Measurements from ENCODE around the gene SLX9.

Gene SLX9

DNA sequence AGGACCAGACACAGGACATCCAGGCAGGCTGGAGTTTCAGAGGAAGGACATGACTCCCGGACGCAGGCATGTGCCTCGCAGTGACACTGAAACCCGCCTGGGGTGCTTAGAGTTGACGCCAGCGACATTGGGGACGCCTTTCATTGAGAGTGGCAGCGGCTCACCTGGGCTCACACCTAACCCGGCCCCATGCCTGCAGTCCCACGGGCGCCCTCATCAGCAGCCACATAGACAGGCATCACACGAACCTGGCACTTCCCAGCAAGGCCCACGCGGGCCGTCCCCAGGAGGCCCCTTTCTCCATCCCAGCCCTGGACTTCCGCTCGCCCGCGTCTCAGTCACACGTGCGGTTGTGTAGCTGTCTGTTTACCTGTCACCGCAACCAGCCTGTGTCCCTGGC, 36.1 kb upstream of the SLX9 start:
- FAIRE-seq (no peak), DNase-seq (ENCODE audit: insufficient read length) (no peak)
- TF ChIP-seq POLR2A (IDR thresholded peaks at IDR 0.05; ENCODE audit: low read depth, low read length) (no peak), POLR2AphosphoS5 (IDR thresholded peaks at IDR 0.05; ENCODE audit: low read depth, low read length) (no peak), TAF1 (IDR thresholded peaks at IDR 0.05; ENCODE audit: borderline replicate concordance, low read depth, low read length) (no peak)

DNA sequence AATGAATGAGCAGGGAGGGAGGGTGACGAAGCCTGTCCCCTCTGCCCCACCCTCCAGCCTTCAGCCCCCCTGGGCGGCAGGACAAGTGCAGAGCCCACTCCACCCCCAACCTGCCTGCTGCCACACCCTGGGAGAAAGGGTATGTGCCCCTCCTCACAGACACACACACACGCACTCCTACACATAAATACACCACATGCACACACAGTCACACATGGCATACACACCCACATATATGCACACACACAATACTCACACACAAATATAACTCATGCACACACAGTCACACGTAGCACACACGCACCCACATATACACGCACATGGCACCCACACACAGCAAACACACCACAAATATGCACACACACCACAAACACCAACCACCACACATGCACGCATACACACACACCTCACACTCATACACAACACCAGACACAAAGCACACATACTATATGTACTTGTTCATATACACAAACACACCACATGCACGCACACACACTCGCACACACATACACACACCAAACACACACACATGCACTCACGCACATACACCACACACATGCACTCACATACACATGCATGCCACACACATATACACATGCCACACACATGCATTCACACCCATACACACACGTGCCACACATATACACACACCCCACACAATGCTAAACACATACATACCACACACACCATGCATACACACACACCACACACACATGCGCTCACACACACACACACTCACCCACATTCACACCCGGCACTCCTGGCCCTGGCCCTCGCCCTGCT, 35.5 kb upstream of the SLX9 start:
- TF ChIP-seq TAF1 (IDR thresholded peaks at IDR 0.05; ENCODE audit: borderline replicate concordance, low read depth, low read length) = no peak
- TF ChIP-seq POLR2A (IDR thresholded peaks at IDR 0.05; ENCODE audit: low read depth, low read length) = no peak
- no peak for TF ChIP-seq POLR2AphosphoS5 (IDR thresholded peaks at IDR 0.05; ENCODE audit: low read depth, low read length)
- no peak for DNase-seq (ENCODE audit: insufficient read length)
- no peak for FAIRE-seq

DNA sequence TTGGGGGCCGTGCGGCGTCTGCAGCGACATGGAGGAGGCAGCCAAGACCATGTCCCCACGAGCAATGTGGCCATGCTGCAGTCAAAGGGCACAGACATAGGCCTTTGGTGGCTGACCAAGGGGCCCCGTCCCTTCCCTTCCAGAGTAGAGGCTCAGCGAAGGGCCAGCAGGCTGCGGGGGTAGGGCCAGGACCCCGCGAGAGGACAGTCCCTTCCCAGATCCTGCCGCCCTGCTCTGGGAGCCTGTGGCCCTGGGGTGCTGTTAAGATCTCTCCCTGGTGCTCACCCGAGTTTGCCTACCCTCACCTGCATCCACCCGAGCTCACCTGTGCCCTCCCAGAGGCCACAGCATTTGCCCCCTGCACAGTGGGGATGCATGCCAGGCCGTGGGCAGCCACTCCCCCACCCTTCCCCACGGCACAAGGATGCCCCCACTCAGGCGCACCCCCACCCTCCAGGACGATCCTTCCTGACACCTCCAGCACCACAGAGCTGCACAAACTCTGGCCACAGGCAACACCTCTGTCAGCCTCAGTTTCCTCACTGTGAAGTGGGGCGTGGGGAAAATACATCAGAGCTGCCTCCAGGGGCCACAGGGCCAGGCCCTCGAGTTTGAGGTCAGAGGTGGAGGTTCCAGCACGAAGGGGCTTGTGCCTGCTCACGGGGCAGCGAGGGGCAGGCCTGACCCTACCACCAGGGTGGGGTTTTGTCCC, 34.7 kb upstream of the SLX9 start:
- no peak for FAIRE-seq
- DNase-seq (ENCODE audit: insufficient read length) = no peak
- TF ChIP-seq POLR2AphosphoS5 (IDR thresholded peaks at IDR 0.05; ENCODE audit: low read depth, low read length) (no peak), TAF1 (IDR thresholded peaks at IDR 0.05; ENCODE audit: borderline replicate concordance, low read depth, low read length) (no peak), POLR2A (IDR thresholded peaks at IDR 0.05; ENCODE audit: low read depth, low read length) (no peak)

DNA sequence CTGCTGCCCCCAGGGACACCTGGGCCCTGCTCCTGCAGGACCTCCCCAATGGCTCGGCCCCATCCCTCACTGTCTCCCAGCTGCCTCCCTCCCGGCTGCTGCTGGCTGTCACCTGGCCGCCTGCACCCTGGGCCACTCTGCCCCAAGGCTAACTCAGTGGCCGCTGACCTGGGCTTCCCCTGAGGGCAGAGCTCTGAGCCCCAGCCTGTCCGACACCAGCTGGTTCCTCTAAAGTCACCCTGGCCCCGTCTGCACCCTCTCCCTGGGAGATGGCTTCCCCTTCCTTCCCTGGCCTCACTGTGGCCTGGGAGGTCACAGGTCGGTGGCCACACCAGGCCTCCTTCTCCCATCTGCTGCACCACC, 34.1 kb upstream of the SLX9 start:
- FAIRE-seq (no peak), DNase-seq (ENCODE audit: insufficient read length) (no peak)
- TF ChIP-seq POLR2A (IDR thresholded peaks at IDR 0.05; ENCODE audit: low read depth, low read length) = no peak
- TF ChIP-seq TAF1 (IDR thresholded peaks at IDR 0.05; ENCODE audit: borderline replicate concordance, low read depth, low read length) = no peak
- TF ChIP-seq POLR2AphosphoS5 (IDR thresholded peaks at IDR 0.05; ENCODE audit: low read depth, low read length) = no peak

DNA sequence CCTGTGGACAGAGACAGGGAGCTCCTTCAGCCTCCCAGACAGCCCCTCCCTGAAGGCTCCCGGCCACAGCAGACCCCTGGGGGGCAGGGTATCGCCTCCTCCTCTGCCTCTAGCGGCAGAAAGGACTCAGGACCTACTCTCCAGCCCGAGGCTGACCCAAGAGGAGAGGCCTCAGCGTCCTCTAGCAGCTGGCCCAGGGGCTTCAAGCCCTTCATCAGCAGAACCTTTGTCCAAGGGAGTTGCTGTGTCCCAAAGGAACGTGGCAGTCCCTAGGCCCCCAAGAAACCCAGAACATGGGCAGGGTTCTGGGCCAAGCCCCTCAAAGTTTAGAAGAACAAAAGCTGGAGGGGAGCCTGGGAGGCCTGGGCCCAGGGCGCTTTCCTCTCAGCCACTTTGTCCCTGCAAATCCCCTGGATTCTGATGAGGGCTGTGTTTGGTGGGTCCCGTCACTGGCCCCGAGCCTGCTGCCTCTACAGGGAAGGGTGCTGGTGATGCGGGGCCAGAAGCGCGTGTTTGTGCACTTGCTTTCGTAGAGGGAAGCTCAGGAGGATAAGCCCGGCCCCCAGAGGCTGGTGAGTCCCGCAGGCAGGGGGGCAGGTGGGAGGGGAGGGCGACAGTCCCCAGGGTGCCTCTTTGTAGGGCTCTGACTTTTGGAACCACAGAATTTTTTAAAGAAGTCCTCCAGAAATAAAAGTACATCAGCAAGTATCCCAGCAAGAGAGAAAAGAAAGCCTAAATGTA, 32.4 kb upstream of the SLX9 start:
- TF ChIP-seq TAF1 (IDR thresholded peaks at IDR 0.05; ENCODE audit: borderline replicate concordance, low read depth, low read length) (no peak), POLR2AphosphoS5 (IDR thresholded peaks at IDR 0.05; ENCODE audit: low read depth, low read length) (no peak), POLR2A (IDR thresholded peaks at IDR 0.05; ENCODE audit: low read depth, low read length) (no peak)
- no peak for FAIRE-seq

DNA sequence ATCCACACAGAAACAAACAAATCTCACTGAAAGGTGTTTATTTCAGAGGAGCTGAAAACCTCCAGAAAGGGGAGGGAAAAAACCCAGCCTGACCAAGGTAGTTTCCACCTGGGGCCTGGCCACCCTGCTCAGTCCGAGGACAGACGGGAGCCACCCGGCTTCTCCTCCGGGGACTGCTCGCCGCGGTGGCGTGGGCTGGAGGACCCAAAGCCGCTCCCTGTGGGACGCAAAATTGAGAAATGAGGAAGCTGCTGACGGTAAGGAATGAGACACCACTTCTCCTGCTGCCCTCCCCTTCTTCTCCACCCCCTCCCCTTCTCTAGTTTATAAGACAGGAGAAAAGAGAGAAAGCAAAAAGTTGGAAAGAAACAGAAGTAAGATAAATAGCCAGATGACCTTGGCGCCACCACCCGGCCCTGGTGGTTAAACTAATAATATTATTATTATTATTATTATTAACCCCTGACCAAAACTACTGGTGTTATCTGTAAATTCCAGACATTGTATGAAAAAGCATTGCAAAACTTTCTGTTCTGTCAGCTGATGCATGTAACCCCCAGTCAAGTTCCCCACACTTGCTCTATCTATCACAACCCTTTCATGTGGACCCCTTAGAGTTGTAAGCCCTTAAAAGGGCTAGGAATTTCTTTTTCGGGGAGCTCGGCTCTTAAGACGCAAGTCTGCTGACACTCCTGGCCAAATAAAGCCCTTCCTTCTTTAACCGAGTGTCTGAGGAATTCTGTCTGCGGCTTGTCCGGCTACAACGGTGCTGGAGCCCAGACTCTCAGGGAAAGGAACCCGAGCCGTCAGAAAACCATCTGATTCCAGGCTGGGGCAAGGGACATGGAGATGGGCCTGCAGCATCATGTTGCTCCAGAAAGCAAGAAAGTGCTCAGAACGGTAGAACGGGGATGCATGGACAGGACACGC, 31.6 kb upstream of the SLX9 start:
- no peak for FAIRE-seq
- TF ChIP-seq TAF1 (IDR thresholded peaks at IDR 0.05; ENCODE audit: borderline replicate concordance, low read depth, low read length) = no peak
- TF ChIP-seq POLR2AphosphoS5 (IDR thresholded peaks at IDR 0.05; ENCODE audit: low read depth, low read length) = no peak
- TF ChIP-seq POLR2A (IDR thresholded peaks at IDR 0.05; ENCODE audit: low read depth, low read length) = no peak
- no peak for DNase-seq (ENCODE audit: insufficient read length)

More for the DNA sequence above, 32.4 kb upstream of the SLX9 start:
- DNase-seq (ENCODE audit: insufficient read length) = no peak

DNA sequence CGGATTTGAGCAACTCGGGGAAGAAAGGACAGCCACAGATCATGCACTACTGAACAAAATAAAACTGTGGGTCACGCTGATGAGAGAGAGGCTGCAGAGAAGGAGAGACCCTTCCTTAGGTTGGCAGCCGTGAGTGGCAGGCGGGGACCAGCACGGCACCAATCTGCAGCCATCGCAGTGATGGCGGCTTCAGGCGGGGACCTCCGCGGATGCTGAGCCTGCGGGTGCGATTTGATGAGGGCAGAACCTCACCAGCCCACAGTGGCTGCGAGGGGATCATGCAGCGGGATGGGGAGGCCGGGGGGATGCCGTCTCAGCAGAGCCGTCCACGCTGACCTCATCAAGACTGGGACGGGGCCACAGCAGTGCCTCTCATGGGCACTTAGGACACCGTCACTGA, 30.9 kb upstream of the SLX9 start:
- no peak for DNase-seq (ENCODE audit: insufficient read length)
- FAIRE-seq = no peak
- no peak for TF ChIP-seq POLR2AphosphoS5 (IDR thresholded peaks at IDR 0.05; ENCODE audit: low read depth, low read length)
- no peak for TF ChIP-seq POLR2A (IDR thresholded peaks at IDR 0.05; ENCODE audit: low read depth, low read length)
- TF ChIP-seq TAF1 (IDR thresholded peaks at IDR 0.05; ENCODE audit: borderline replicate concordance, low read depth, low read length) = no peak

DNA sequence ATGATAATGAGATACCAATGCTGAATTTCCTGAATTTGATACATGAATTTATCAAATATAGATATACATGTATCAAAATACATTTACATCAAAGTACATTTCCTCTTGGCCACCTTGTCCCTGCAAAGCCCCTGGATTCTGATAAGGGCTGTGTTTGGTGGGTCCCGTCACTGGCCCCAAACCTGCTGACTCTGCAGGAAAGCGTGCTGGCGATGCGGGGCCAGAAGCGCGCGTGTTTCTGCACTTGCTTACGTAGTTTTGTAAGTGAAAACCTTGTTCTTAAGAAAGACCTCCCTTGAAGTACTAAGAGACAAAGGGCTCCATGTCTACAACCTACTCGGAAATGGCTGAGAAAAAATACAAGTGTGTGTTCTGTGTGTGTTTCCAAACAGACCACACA, 30.1 kb upstream of the SLX9 start:
- no peak for FAIRE-seq

DNA sequence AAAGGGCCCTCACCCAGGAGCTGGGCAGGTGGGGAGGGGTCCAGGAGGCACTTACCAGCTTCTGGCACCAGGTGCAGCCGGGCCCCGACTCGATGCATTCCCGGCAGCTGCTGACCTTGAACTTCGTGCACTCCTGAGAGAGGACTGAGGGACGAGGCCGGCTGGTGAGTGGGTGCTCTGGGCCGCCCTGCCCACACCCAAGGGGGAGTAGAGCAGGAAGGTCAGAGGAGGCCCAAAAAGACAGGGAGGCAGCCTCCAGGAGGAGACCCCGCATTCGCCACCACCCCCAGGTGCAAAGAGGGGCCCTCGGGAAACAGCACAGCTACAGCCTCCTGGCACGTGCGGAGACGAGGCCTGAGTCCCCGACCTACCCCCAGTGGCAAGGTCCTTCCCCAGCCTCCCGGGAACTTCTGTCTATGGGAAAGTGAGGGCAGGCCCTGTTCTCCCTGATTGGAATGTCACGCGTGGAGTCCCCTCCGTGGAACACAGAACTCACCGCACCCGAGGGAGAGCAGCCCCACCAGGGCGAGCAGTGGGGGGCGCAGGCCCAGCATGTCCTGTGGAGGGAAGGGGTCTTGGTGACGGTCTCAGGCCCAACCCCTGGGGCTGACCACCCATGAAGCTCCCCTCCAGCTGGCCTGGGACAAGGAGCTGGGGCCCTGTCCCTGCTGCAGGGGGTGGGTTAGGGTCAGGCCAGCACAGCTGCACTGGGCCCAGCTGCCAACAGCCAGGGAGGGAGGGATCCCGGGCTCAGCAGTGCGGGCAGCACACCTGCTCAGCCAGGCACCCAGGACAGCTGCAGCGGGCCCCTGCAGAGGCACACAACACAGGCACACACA, 29.4 kb upstream of the SLX9 start:
- DNase-seq (ENCODE audit: insufficient read length) = no peak
- no peak for FAIRE-seq
- no peak for TF ChIP-seq POLR2A (IDR thresholded peaks at IDR 0.05; ENCODE audit: low read depth, low read length)
- no peak for TF ChIP-seq TAF1 (IDR thresholded peaks at IDR 0.05; ENCODE audit: borderline replicate concordance, low read depth, low read length)
- no peak for TF ChIP-seq POLR2AphosphoS5 (IDR thresholded peaks at IDR 0.05; ENCODE audit: low read depth, low read length)

More for the DNA sequence above, 30.1 kb upstream of the SLX9 start:
- TF ChIP-seq POLR2AphosphoS5 (IDR thresholded peaks at IDR 0.05; ENCODE audit: low read depth, low read length) = no peak
- no peak for TF ChIP-seq POLR2A (IDR thresholded peaks at IDR 0.05; ENCODE audit: low read depth, low read length)
- TF ChIP-seq TAF1 (IDR thresholded peaks at IDR 0.05; ENCODE audit: borderline replicate concordance, low read depth, low read length) = no peak
- no peak for DNase-seq (ENCODE audit: insufficient read length)

DNA sequence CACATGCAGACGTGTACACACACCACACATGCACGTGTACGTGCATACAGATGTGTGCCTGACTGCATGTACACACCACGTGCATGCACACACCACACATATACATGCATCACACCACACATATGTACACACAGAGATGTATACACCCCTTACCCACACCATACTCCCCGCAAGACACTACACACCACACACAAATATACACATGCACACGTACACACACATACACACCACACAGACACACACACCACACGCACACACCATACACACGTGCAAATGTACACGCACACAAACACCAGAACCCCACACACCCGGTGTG, 28.8 kb upstream of the SLX9 start:
- no peak; the same call in 1 of the 2 replicates for TF ChIP-seq POLR2A (IDR thresholded peaks at IDR 0.05; ENCODE audit: low read depth, low read length)
- no peak for TF ChIP-seq TAF1 (IDR thresholded peaks at IDR 0.05; ENCODE audit: borderline replicate concordance, low read depth, low read length)
- TF ChIP-seq POLR2AphosphoS5 (IDR thresholded peaks at IDR 0.05; ENCODE audit: low read depth, low read length) = no peak
- FAIRE-seq = peak; percentile 53
- no peak for DNase-seq (ENCODE audit: insufficient read length)
